Measurements from ENCODE around the gene ZNF497.

ZNF497 gene

DNA sequence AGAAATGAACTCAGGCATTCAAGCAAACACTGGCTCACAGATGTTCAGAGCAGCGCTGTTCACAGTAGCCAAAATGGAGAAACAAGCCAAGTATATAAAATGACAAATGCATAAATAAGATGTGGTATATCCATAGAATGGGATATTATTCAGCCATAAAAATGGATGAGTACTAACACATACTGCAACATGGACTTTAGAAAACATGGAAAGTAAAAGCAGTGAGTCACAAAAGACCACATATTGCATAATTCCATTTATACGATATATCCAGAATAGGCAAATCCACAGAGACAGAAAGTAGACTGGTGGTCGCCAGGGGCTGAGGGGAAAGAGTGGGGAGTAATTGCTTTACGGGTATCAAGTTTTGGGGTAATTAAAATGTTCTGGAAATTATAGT, 11.6 kb upstream of the ZNF497 start:
- no peak overlapping the region for H3K27ac ChIP-seq (ENCODE audit: poor library complexity, severe bottlenecking)
- H3K9me3 ChIP-seq (ENCODE audit: severe bottlenecking): no peaks in the 10 kb centered on the region
- DNase-seq (ENCODE audit: low spot score) (no peak), ATAC-seq (ENCODE audit: low read depth) (no peak)
- no peaks in the 10 kb centered on the region for H3K4me1 ChIP-seq (ENCODE audit: insufficient read depth, poor library complexity, severe bottlenecking)
- H3K4me3 ChIP-seq (ENCODE audit: severe bottlenecking): no peak overlapping the region
- H3K27me3 ChIP-seq (ENCODE audit: insufficient read depth, poor library complexity, severe bottlenecking): no peaks in the 10 kb centered on the region
- no peak for TF ChIP-seq CTCF (IDR thresholded peaks at IDR 0.05; ENCODE audit: poor library complexity, severe bottlenecking)
- H3K36me3 ChIP-seq (ENCODE audit: low read depth): no peaks in the 10 kb centered on the region

DNA sequence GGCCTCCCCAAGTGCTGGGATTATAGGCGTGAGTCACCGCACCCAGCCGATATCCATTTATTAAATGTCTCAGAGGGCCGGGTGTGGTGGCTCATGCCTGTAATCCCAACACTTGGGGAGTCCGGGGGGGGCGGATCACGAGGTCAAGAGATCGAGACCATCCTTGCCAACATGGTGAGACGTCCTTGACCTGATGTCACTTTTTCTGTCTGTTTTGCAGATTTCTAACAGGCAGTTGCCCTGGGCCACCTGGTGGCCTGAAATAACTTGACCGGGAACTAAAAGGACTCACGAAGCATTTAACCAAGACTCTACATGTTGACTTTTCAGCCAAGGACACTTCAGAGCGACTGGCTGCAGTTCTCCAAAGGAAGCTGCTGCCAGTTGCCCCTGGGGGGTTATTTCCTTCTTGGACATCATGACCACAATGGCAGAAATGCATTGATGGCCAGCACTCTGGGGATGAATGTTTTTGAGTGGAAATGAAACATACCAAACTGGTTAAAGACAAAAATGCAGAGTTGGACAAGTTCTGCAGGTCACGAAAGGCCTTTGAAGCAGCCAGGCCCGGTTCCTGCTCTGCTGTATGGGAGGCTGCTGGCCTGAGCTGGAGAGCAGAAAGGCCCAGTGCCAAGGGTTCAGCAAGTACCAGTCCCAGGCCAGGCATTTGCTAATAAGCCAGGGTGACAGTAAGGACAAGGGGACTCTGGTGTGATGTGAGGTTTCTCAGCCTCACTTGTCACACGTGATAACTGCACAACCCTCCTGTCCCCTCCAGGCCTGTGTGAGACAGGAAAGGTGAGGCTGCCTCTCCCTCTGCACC, 10.0 kb upstream of the ZNF497 start:
- Histone ChIP-seq H3K36me3 (ENCODE audit: low read depth) (no peaks in the 10 kb centered on the region), H3K4me1 (ENCODE audit: insufficient read depth, poor library complexity, severe bottlenecking) (no peaks in the 10 kb centered on the region), H3K9me3 (ENCODE audit: severe bottlenecking) (no peaks in the 10 kb centered on the region), H3K27ac (ENCODE audit: poor library complexity, severe bottlenecking) (no peak overlapping the region), H3K4me3 (ENCODE audit: severe bottlenecking) (no peak overlapping the region), H3K27me3 (ENCODE audit: insufficient read depth, poor library complexity, severe bottlenecking) (no peaks in the 10 kb centered on the region)
- ATAC-seq (ENCODE audit: low read depth) (no peak), DNase-seq (ENCODE audit: low spot score) (no peak)
- TF ChIP-seq CTCF (IDR thresholded peaks at IDR 0.05; ENCODE audit: poor library complexity, severe bottlenecking): no peak

DNA sequence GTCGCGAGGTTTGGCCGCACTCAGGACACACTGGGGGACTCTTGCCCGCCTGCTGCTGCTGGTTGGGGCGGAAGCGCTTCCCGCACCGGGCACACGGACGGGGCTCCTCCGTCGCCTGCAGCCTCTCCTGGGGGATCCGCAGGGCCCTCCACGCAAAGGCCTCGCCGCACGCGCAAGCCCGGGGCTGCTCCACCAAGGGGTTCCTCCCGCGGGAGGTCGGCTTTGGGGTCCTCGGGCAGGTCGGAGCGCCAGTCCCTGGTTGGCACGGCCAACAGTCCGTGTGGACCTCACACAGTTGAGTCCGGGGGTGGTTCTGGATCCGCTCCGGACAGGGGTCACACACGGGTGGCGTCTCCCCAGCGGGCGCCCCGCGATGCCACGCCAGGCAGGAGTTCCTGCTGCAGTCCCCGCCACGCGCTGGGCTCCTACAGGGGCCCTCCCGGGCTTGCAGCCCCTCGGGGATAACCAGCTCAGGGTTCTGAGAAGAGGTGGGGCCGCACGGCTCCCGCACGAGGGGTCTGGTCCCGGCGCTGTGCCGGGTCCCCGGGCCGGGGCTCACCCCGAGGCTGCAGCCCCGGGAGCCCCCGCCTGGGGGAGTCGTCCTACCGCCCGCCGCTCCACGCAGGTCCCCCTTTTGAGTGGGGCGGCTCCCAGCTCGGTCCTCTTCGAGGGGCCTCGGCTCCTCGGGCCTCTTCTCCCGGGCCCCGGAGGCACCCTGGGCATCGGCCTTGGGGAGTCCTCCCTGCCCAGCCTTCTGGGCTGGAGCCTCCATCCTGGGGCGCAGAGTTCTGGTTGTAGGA, 6.2 kb upstream of the ZNF497 start:
- no peak for TF ChIP-seq CTCF (IDR thresholded peaks at IDR 0.05; ENCODE audit: poor library complexity, severe bottlenecking)
- no peaks in the 10 kb centered on the region for H3K4me1 ChIP-seq (ENCODE audit: insufficient read depth, poor library complexity, severe bottlenecking)
- no peaks in the 10 kb centered on the region for H3K27me3 ChIP-seq (ENCODE audit: insufficient read depth, poor library complexity, severe bottlenecking)
- H3K9me3 ChIP-seq (ENCODE audit: severe bottlenecking): no peaks in the 10 kb centered on the region
- H3K36me3 ChIP-seq (ENCODE audit: low read depth): no peaks in the 10 kb centered on the region
- H3K4me3 ChIP-seq (ENCODE audit: severe bottlenecking): no peak overlapping the region
- no peak for ATAC-seq (ENCODE audit: low read depth)
- DNase-seq (ENCODE audit: low spot score): peak; percentile 68
- H3K27ac ChIP-seq (ENCODE audit: poor library complexity, severe bottlenecking): no peak overlapping the region

DNA sequence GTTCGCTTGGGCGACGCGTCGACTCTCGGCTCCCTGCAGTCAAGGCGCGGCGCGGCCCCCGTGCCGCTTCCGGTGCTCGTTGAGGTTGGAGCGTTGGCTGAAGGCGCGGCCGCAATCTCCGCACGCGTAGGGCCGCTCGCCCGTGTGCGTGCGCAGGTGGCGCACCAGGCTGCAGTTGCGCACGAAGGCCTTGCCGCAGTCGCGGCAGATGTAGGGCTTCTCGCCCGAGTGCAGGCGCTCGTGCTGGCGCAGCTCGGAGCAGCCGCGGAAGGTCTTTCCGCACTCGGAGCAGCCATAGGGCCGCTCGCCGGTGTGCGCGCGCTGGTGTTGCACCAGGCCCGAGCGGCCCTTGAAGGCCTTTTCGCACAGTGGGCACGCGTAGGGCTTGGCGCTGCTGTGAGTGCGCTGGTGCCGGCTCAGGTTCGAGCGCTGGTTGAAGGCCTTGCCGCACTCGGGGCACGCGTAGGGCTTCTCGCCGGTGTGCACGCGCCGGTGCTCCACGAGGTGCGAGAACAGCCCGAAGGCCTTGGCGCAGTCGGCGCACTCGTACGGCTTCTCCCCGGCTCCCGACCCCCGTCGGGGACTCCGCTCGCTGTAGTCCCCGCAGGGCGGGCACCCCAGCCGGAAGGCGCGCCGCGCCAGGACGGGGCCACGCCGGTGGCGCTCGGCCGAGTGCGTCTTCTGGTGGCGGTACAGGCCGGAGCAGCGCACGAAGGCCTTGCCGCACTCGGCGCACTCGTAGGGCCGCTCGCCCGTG, 5.3 kb upstream of the ZNF497 start:
- DNase-seq (ENCODE audit: low spot score) (no peak), ATAC-seq (ENCODE audit: low read depth) (no peak)
- Histone ChIP-seq H3K27ac (ENCODE audit: poor library complexity, severe bottlenecking) (no peak overlapping the region), H3K4me3 (ENCODE audit: severe bottlenecking) (no peak overlapping the region), H3K36me3 (ENCODE audit: low read depth) (no peaks in the 10 kb centered on the region), H3K27me3 (ENCODE audit: insufficient read depth, poor library complexity, severe bottlenecking) (no peaks in the 10 kb centered on the region), H3K4me1 (ENCODE audit: insufficient read depth, poor library complexity, severe bottlenecking) (no peaks in the 10 kb centered on the region), H3K9me3 (ENCODE audit: severe bottlenecking) (no peaks in the 10 kb centered on the region)
- no peak for TF ChIP-seq CTCF (IDR thresholded peaks at IDR 0.05; ENCODE audit: poor library complexity, severe bottlenecking)
